Body of pancreas (tissue), 4 donors: ENCODE results near the gene HSPB1.

Experiments used
- CTCF ChIP-seq, 7 experiments: fragments of 450-650 bp in 4 of 7; fragments of 200-600 bp in 3 of 7; sonication (generic) in 3 of 7; IDR thresholded peaks; one replicate each; pipeline ENCODE4 v1.5.1; 2016 to 2019; ENCODE audit warnings: antibody characterized with exemption in 7 of 7
- POLR2A ChIP-seq, 3 donors: fragments of 450-650 bp; IDR thresholded peaks; one replicate each; pipeline ENCODE4 v1.6.1; 2016; ENCODE audit warnings: antibody characterized with exemption in 3 of 3, mild to moderate bottlenecking in 2 of 3

- no peak for TF ChIP-seq CTCF (IDR thresholded peaks at IDR 0.05)
- no peak for TF ChIP-seq POLR2A (IDR thresholded peaks at IDR 0.05)
Observed at GRCh38 chr7:76285604-76286374, 16.7 kb upstream of the HSPB1 start.
